NCI-H2171 (cell line): ENCODE data around the gene ARHGAP6.
"Not testable (repeated sequence)": the region's sequence is repeated elsewhere in the genome, so short reads cannot be mapped to it uniquely, and the experiment has no call there.

ENCODE experiments used
- DNase-seq: peaks from one replicate; lab custom pipeline; 2025; lab: John Stamatoyannopoulos, UW

ARHGAP6 gene

GRCh38 chrX:11151799-11152559 lies 513.7 kb downstream of the ARHGAP6 start:
- DNase-seq: peak; percentile 8

- DNase-seq: no peak
These were observed 517.3 kb downstream of the ARHGAP6 start for GRCh38 chrX:11148401-11148800.

DNA sequence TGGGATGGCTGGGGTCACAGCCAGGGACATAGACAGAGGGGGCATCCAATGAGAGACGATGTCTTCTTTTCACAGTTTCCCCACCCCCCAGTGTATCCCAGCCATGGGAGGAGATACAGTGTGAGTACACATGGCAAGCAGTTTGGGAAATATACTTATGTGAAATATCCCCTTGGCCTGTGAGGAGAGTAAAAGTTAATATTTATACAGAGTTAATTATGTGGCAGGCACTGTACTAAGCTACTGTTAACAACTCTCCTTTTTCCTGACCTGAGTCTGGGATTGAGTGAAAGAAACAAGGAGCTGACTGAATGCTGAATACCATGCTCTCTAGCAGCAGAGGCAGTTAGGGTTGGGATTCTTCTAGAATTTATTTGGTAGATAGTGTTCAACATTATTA lies 519.3 kb downstream of the ARHGAP6 start:
- no peak for DNase-seq

DNA sequence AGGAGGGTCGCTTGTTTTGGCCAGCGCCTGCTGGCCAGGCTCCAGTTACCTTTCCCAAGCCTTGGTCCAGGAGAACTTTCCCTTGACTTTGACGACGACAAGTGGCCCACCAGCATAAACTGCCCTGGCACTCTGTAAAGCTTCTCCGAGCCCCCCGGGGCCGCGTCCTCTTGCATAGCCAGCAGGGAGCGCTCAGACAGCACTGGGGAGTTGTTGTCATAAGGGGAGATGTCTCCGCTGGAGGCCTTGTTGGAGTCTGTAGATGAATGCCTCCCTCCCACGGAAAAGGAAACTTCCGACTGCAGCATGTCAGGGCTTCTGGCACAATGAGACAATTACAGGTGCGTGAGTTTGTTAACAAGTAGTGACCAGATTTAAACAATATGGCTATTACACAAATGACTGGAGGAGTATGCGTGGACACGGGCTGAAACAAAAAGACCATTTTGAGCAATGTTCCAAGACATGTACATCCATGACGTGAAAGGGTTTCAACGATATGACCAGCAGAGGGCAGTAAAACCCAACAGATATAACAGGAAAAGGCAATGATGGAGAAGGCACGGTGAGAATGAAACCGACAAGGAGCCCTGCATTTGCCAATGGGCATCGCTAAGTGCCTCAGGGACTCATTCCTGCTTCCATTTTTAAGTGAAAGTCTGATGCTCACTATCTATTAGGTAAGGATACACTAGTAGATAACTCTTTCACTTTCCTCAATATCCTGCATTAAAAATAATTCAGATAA lies 521.6 kb downstream of the ARHGAP6 start:
- DNase-seq: peak; percentile 51

- no peak for DNase-seq
These were observed 527.0 kb downstream of the ARHGAP6 start for GRCh38 chrX:11138498-11139390.

DNA sequence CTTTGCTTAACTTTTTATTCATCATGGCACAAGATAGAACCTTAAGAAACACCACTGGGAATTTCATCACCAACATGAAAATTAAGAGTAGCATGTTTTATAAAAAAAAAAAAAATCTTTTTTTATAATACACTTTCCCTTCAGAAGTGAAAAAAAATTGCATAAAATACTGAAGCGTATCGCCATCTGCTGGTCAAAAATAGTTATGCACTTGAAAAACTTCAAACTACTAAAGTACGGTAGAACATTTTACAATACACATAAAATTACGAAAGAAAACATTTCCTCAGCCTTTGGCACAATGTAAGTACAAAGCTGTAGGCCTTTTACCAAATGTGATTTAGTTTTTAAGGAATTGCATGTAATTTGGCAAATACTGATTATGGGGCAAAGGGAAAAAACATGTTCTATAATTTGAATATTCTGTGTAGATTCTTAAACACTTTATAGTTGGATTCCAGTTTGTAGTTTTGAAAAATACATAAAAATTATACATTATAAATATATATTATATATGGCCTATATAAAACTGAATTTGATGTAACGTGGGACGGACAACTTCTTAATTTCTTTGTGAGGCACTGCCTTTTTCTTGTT lies 528.1 kb downstream of the ARHGAP6 start:
- DNase-seq: no peak

GRCh38 chrX:11135564-11136185 lies 530.0 kb downstream of the ARHGAP6 start:
- no peak for DNase-seq

- DNase-seq: no peak
These were observed 534.6 kb downstream of the ARHGAP6 start for GRCh38 chrX:11131146-11131545.

- no peak for DNase-seq
These were observed 535.6 kb downstream of the ARHGAP6 start for GRCh38 chrX:11130136-11130535.

DNA sequence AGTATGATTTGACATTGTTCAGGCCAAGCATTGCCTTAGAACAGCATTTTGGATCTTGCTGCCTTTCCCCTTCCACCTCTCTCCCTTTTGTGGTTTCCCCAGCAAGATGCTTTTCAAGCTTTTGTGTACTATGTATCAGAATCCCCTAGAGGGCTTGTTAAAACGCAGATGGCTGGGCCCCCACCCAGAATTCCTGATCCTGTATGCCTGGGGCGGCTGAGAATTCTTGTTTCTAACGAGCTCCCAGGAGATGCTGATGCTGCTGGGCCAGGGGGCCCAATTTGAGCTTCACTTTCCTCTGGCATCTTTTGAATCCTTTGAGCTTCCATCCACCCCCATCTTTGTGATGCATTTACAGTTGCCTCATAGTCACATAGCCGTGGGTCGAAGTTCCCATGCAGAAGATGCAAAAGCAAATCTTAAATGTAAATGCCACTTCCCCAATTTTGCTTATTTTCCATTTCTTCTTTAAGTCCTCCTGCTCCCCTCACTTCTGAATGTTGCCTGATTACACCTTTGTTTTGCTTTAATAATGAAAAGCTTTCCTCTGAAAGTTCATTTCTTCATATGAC lies 536.1 kb downstream of the ARHGAP6 start:
- peak; percentile 30 for DNase-seq

GRCh38 chrX:11125060-11125459 lies 540.7 kb downstream of the ARHGAP6 start:
- DNase-seq: no peak

DNA sequence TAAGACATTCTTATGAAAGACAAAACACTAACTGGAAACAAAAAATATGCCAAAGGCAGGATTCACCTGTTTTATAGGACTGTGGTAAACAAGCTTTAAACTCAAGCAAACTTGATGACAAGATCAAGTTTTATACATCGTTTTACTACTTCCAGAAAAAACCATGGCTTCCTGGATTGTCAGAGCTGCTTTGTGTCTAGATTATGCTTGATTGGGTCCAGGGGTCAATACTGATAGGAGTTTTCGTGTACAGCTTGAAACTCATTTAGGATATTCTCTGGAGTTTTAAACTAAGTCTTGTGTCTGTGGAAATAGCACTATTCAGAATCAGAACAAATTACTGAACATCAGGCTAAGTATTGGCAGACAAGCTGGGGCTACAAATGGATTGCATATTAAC lies 541.6 kb downstream of the ARHGAP6 start:
- no peak for DNase-seq

DNA sequence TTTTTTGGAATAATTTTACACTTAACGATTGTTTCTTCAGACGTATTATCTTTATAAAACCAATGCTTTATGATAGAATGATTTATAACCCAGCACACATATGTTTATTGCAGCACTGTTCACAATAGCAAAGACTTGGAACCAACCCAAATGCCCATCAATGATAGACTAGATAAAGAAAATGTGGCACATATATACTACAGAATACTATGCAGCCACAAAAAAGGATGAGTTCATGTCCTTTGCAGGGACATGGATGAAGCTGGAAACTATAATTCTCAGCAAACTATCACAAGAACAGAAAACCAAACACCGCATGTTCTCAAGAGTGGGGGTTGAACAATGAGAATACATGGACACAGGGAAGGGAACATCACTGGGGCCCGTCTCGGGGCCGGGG lies 542.6 kb downstream of the ARHGAP6 start:
- DNase-seq: not testable (repeated sequence)

DNA sequence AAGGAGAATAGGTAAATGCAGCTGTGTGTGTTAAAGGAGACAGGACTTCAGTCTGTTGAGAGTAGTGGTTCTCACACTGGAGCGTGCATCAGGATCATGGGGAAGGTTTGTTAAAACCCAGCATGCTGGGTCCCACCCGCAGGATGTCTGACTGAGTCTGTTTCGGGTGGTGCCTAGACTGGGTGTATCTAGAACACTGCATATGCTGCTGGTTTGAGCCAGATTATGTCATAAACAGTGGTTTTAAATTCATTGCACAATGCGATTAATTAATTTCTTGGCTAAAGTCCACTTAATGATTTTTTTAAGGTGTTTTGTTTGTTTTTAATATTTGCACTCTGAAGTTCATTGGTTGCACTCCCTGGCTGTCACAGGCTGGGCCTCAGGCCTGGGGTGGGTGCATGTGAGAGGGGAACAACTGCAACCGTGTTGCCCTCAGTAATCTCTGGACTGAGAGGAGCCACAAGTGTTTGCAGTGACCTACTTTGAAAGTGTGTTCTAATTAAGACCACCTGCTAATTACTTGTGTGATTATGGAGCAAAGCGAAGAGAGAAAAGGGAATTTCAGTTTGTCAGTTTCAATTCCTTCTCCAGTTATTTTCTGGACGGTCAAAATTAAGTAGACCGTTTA lies 546.3 kb downstream of the ARHGAP6 start:
- no peak for DNase-seq

- no peak for DNase-seq
These were observed 548.0 kb downstream of the ARHGAP6 start for GRCh38 chrX:11117745-11118144.

GRCh38 chrX:11113731-11114130 lies 552.0 kb downstream of the ARHGAP6 start:
- DNase-seq: no peak

DNA sequence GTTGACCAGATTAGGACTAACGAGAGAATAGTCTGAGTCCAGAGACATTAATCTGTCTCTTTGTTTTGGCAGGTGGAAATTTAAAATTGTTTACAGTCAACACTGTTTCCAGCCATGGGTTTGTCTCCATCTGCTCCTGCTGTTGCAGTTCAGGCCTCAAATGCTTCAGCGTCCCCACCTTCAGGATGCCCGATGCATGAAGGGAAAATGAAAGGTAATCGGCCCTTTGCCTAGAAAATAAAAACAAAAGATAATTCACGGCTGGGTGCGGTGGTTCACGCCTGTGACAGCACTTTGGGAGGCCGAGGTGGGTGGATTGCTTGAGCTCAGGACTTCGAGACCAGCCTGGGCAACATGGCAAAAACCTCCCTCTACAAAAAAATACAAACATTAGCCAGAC lies 553.8 kb downstream of the ARHGAP6 start:
- DNase-seq: no peak

DNA sequence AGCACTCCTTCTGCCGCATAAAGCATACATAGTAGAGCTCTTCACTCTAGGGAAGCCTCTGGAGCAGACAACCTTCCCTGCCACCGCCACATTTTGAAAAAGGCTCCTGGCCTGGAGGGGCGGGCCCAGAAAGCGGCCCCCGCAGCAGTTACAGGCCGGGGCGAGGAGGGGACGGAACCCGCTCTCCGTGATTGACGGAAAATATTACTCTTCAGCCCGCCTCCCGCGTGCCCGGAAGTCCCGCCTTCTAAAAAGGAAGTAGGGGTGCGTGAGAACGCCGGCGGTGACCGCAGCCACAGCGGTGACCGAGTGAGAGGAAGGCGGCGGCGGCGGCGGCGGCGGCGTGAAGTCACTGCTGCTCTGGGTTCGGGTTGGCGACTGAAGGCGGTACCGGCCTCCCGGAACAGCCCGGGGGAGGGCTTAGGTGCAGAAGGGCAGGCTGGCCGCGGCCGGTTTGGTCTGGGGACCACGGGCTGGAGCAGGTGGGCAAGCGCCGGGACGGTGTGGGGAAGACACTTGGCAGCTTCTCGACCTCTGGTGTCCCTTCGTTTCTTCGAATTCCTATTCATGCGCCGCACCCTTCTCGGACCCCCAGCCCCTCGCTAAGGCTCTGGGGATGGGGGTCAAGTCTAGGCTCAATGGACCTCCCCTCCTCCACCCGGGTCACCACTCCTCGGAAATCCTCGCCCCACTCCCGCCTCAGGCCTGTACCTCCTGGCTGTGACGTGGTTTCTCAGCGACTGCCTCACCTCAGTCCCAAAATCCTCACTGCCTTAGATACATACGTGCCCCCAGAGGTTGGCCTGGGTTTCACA lies 554.5 kb downstream of the ARHGAP6 start, which contains the start of gene HCCS:
Gene HCCS (plus strand): TSS at position 296 of the 815 bp plus-strand sequence. CDS start 729 bp downstream, outside the sequence.
- peak; percentile 70 for DNase-seq

DNA sequence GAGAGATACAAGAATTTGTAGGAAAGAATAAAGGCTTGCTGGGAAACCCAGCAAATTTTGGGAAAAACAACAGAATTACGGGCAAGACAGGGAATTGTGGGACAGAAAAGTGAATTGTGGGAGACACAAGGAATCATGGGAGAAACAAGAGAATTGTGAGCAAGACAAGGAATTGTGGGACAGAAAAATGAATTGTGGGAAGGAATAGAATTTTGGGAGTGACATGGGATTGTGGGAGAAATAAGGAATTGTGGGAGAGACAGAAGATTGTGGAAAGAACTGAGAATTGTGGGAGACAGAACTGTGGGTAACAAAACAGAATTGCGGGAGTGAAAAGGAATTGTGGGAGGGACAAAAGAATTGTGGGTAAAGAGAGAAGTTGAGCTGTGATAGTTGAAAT lies 555.8 kb downstream of the ARHGAP6 start:
- no peak for DNase-seq
